Measurements from ENCODE around the gene IGFBP2. TPM values are rescaled to one million over a fixed set of nuclear protein-coding genes. Genes with fewer than 3 reads are reported as not detected.

The IGFBP2 gene
- total and polyA plus RNA-seq, 2 of the 13 experiments (the other 11 are each of a cell fraction or from before 2014, with no cell fraction given): 2.0 to 5.8 TPM

DNA sequence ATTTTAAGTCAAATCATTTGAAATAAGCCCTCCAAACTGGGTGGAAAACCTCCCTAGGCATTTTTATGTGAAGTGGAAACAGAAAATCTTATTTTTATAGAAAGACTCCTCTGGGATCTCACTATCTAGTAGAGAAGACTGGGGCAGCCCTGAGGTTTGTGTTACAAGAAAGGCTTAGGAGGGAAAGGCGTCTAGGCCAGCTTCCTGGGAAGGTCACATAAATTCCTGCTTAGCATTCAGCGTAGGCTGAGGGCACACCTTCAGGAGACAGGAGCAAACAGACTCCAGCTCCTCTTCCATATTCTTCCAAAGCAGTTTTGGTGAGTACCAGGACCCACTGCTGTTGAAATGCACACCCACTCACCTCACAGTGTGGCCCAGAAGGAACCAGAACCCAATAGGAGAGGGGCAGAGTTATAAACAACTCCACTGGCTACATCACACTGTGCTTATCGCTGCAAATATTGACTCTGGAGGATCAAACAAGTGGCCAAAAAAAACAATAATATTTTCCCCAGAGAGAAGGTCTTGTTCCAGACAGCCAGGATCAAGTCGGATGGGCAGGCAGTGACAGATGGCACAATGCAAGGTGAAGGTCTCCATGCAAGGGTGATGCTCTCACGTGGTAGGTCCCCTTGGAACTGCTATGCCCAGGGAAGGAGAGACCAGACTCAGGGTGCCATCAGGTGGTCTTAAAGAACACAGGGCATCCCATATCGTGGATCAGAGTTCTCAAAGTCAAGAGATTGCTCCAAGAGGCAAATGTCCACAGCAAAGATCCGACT lies 17.7 kb upstream of the IGFBP2 start (continued):
- TF ChIP-seq, protein P1, sequence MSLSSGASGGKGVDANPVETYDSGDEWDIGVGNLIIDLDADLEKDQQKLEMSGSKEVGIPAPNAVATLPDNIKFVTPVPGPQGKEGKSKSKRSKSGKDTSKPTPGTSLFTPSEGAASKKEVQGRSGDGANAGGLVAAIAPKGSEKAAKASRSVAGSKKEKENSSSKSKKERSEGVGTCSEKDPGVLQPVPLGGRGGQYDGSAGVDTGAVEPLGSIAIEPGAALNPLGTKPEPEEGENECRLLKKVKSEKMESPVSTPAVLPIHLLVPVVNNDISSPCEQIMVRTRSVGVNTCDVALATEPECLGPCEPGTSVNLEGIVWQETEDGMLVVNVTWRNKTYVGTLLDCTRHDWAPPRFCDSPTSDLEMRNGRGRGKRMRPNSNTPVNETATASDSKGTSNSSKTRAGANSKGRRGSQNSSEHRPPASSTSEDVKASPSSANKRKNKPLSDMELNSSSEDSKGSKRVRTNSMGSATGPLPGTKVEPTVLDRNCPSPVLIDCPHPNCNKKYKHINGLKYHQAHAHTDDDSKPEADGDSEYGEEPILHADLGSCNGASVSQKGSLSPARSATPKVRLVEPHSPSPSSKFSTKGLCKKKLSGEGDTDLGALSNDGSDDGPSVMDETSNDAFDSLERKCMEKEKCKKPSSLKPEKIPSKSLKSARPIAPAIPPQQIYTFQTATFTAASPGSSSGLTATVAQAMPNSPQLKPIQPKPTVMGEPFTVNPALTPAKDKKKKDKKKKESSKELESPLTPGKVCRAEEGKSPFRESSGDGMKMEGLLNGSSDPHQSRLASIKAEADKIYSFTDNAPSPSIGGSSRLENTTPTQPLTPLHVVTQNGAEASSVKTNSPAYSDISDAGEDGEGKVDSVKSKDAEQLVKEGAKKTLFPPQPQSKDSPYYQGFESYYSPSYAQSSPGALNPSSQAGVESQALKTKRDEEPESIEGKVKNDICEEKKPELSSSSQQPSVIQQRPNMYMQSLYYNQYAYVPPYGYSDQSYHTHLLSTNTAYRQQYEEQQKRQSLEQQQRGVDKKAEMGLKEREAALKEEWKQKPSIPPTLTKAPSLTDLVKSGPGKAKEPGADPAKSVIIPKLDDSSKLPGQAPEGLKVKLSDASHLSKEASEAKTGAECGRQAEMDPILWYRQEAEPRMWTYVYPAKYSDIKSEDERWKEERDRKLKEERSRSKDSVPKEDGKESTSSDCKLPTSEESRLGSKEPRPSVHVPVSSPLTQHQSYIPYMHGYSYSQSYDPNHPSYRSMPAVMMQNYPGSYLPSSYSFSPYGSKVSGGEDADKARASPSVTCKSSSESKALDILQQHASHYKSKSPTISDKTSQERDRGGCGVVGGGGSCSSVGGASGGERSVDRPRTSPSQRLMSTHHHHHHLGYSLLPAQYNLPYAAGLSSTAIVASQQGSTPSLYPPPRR (CRISPR knock-in tag; IDR thresholded peaks at IDR 0.05; ENCODE audit: borderline replicate concordance): peak; percentile 70; the same call in 1 of the 2 replicates
- TF ChIP-seq SUZ12 (IDR thresholded peaks at IDR 0.05; ENCODE audit: low read depth, low read length) (no peak), TP53 (CRISPR knock-in tag; conservative IDR thresholded peaks at IDR 0.05) (no peak), ZNF589 (CRISPR knock-in tag; conservative IDR thresholded peaks at IDR 0.05) (0 out of 2 replicates have a peak, but pooled peaks have one; percentile 54), ZNF672 (CRISPR knock-in tag; IDR thresholded peaks at IDR 0.05) (no peak), ZNF773 (CRISPR knock-in tag; IDR thresholded peaks at IDR 0.05; ENCODE audit: borderline replicate concordance) (no peak), ZFP1 (CRISPR knock-in tag; IDR thresholded peaks at IDR 0.05) (0 out of 2 replicates have a peak, but pooled peaks have one; percentile 35), MAF1 (CRISPR knock-in tag; IDR thresholded peaks at IDR 0.05; ENCODE audit: borderline replicate concordance) (no peak), ZNF75D (CRISPR knock-in tag; IDR thresholded peaks at IDR 0.05; ENCODE audit: borderline replicate concordance) (no peak), MZF1 (CRISPR knock-in tag; IDR thresholded peaks at IDR 0.05; ENCODE audit: borderline replicate concordance) (no peak), HES4 (CRISPR knock-in tag; IDR thresholded peaks at IDR 0.05; ENCODE audit: borderline replicate concordance) (no peak), HIVEP1 (CRISPR knock-in tag; IDR thresholded peaks at IDR 0.05) (no peak), FOSL2 (CRISPR knock-in tag; IDR thresholded peaks at IDR 0.05) (peak; percentile 59; the same call in 1 of the 2 replicates), MTF1 (CRISPR knock-in tag; IDR thresholded peaks at IDR 0.05) (no peak), ZSCAN25 (CRISPR knock-in tag; IDR thresholded peaks at IDR 0.05) (peak; percentile 46; the same call in 1 of the 2 replicates)
- TF ChIP-seq, protein P2, sequence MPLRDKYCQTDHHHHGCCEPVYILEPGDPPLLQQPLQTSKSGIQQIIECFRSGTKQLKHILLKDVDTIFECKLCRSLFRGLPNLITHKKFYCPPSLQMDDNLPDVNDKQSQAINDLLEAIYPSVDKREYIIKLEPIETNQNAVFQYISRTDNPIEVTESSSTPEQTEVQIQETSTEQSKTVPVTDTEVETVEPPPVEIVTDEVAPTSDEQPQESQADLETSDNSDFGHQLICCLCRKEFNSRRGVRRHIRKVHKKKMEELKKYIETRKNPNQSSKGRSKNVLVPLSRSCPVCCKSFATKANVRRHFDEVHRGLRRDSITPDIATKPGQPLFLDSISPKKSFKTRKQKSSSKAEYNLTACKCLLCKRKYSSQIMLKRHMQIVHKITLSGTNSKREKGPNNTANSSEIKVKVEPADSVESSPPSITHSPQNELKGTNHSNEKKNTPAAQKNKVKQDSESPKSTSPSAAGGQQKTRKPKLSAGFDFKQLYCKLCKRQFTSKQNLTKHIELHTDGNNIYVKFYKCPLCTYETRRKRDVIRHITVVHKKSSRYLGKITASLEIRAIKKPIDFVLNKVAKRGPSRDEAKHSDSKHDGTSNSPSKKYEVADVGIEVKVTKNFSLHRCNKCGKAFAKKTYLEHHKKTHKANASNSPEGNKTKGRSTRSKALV (CRISPR knock-in tag; IDR thresholded peaks at IDR 0.05): no peak
- TF ChIP-seq, protein P3, sequence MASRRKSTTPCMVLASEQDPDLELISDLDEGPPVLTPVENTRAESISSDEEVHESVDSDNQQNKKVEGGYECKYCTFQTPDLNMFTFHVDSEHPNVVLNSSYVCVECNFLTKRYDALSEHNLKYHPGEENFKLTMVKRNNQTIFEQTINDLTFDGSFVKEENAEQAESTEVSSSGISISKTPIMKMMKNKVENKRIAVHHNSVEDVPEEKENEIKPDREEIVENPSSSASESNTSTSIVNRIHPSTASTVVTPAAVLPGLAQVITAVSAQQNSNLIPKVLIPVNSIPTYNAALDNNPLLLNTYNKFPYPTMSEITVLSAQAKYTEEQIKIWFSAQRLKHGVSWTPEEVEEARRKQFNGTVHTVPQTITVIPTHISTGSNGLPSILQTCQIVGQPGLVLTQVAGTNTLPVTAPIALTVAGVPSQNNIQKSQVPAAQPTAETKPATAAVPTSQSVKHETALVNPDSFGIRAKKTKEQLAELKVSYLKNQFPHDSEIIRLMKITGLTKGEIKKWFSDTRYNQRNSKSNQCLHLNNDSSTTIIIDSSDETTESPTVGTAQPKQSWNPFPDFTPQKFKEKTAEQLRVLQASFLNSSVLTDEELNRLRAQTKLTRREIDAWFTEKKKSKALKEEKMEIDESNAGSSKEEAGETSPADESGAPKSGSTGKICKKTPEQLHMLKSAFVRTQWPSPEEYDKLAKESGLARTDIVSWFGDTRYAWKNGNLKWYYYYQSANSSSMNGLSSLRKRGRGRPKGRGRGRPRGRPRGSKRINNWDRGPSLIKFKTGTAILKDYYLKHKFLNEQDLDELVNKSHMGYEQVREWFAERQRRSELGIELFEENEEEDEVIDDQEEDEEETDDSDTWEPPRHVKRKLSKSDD (CRISPR knock-in tag; IDR thresholded peaks at IDR 0.05; ENCODE audit: low read depth): no peak
- TF ChIP-seq, protein P4, sequence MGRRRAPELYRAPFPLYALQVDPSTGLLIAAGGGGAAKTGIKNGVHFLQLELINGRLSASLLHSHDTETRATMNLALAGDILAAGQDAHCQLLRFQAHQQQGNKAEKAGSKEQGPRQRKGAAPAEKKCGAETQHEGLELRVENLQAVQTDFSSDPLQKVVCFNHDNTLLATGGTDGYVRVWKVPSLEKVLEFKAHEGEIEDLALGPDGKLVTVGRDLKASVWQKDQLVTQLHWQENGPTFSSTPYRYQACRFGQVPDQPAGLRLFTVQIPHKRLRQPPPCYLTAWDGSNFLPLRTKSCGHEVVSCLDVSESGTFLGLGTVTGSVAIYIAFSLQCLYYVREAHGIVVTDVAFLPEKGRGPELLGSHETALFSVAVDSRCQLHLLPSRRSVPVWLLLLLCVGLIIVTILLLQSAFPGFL (CRISPR knock-in tag; IDR thresholded peaks at IDR 0.05): no peak
